GM19328 (cell line): Measurements from ENCODE around the gene PRR33.

ENCODE experiments used
- ATAC-seq: cut with Tn5 transposase; IDR thresholded peaks from one replicate; pipeline ENCODE4 v1.9.1; 2021; ENCODE audit warnings: mild to moderate bottlenecking, moderate library complexity; ENCODE audit not compliant: unreplicated experiment

The PRR33 gene

GRCh38 chr11:1866776-1867175 lies 24.9 kb downstream of the PRR33 start:
- no peak for ATAC-seq

- ATAC-seq, result no peak
These were observed 25.5 kb downstream of the PRR33 start for GRCh38 chr11:1866226-1866625.

- ATAC-seq, result no peak
These were observed 26.6 kb downstream of the PRR33 start for GRCh38 chr11:1864831-1865665.

GRCh38 chr11:1864231-1864630 lies 27.5 kb downstream of the PRR33 start:
- ATAC-seq, result no peak

- no peak for ATAC-seq
These were observed 28.1 kb downstream of the PRR33 start for GRCh38 chr11:1863352-1864216.

- ATAC-seq, result no peak
These were observed 28.9 kb downstream of the PRR33 start for GRCh38 chr11:1862588-1863351.

- ATAC-seq, result no peak
These were observed 30.0 kb downstream of the PRR33 start for GRCh38 chr11:1861435-1862411.

GRCh38 chr11:1860108-1860507 lies 31.6 kb downstream of the PRR33 start:
- ATAC-seq, result no peak

- no peak for ATAC-seq
These were observed 32.7 kb downstream of the PRR33 start for GRCh38 chr11:1859004-1859403.

GRCh38 chr11:1858576-1858975 lies 33.1 kb downstream of the PRR33 start:
- no peak for ATAC-seq

- ATAC-seq, result no peak
These were observed 33.5 kb downstream of the PRR33 start for GRCh38 chr11:1858154-1858553.

- no peak for ATAC-seq
These were observed 34.6 kb downstream of the PRR33 start for GRCh38 chr11:1857064-1857463.

GRCh38 chr11:1856306-1857005 lies 35.2 kb downstream of the PRR33 start:
- no peak for ATAC-seq

GRCh38 chr11:1855886-1856265 lies 35.8 kb downstream of the PRR33 start:
- ATAC-seq, result no peak

GRCh38 chr11:1854949-1855885 lies 36.5 kb downstream of the PRR33 start:
- no peak for ATAC-seq

GRCh38 chr11:1854132-1854948 lies 37.4 kb downstream of the PRR33 start:
- ATAC-seq, result no peak

GRCh38 chr11:1853376-1854131 lies 38.1 kb downstream of the PRR33 start:
- no peak for ATAC-seq
